DMS153 (cell line): Measurements from ENCODE around the gene HMGB4.
A peak's percentile ranks its signal among the peaks of the same experiment; 100 is the strongest.

Experiments used
- DNase-seq: peaks from one replicate; lab custom pipeline; 2025; lab: John Stamatoyannopoulos, UW

HMGB4 gene

GRCh38 chr1:33863779-33864178 is at the start of gene HMGB4:
TSS of gene HMGB4 (plus strand) at chr1:33864079. CDS start at chr1:33864192, 113 bp downstream.
- no peak for DNase-seq

- DNase-seq: no peak
Measured at GRCh38 chr1:33814166-33814565, 49.7 kb upstream of the HMGB4 start.

- DNase-seq: no peak
Measured at GRCh38 chr1:33815061-33815460, 48.8 kb upstream of the HMGB4 start.

- DNase-seq: peak; percentile 75
Measured at GRCh38 chr1:33818071-33818470, 45.8 kb upstream of the HMGB4 start.

- no peak for DNase-seq
Measured at GRCh38 chr1:33819290-33819912, 44.5 kb upstream of the HMGB4 start.

GRCh38 chr1:33819913-33820311 is 44.0 kb upstream of the HMGB4 start:
- DNase-seq: no peak

GRCh38 chr1:33820804-33821203 is 43.1 kb upstream of the HMGB4 start:
- no peak for DNase-seq

GRCh38 chr1:33821291-33821690 is 42.6 kb upstream of the HMGB4 start:
- no peak for DNase-seq

GRCh38 chr1:33822396-33822795 is 41.5 kb upstream of the HMGB4 start:
- DNase-seq: no peak

GRCh38 chr1:33823401-33823800 is 40.5 kb upstream of the HMGB4 start:
- no peak for DNase-seq

GRCh38 chr1:33823830-33824229 is 40.0 kb upstream of the HMGB4 start:
- DNase-seq: no peak

GRCh38 chr1:33824321-33824720 is 39.6 kb upstream of the HMGB4 start:
- DNase-seq: no peak

- DNase-seq: no peak
Measured at GRCh38 chr1:33824971-33825370, 38.9 kb upstream of the HMGB4 start.

- no peak for DNase-seq
Measured at GRCh38 chr1:33825506-33825905, 38.4 kb upstream of the HMGB4 start.

GRCh38 chr1:33826311-33826710 is 37.6 kb upstream of the HMGB4 start:
- DNase-seq: no peak

GRCh38 chr1:33826711-33827110 is 37.2 kb upstream of the HMGB4 start:
- no peak for DNase-seq

- no peak for DNase-seq
Measured at GRCh38 chr1:33828059-33828458, 35.8 kb upstream of the HMGB4 start.

GRCh38 chr1:33828654-33829053 is 35.2 kb upstream of the HMGB4 start:
- DNase-seq: no peak

- DNase-seq: no peak
Measured at GRCh38 chr1:33836911-33837310, 27.0 kb upstream of the HMGB4 start.

- no peak for DNase-seq
Measured at GRCh38 chr1:33837635-33838034, 26.2 kb upstream of the HMGB4 start.

GRCh38 chr1:33841494-33841893 is 22.4 kb upstream of the HMGB4 start:
- DNase-seq: no peak

GRCh38 chr1:33842348-33842747 is 21.5 kb upstream of the HMGB4 start:
- no peak for DNase-seq

- no peak for DNase-seq
Measured at GRCh38 chr1:33844166-33844565, 19.7 kb upstream of the HMGB4 start.

- no peak for DNase-seq
Measured at GRCh38 chr1:33846861-33847260, 17.0 kb upstream of the HMGB4 start.
